GM12872 (cell line): ENCODE results near the gene CYP3A7.

Experiments used
- TF ChIP-seq, protein P1 (sequence below): IDR thresholded peaks from 3 replicates; pipeline ENCODE4 v1.5.1; 2011; ENCODE audit warnings: low read depth, mild to moderate bottlenecking, low read length, moderate library complexity; ENCODE audit not compliant: insufficient read depth

CYP3A7 gene

DNA sequence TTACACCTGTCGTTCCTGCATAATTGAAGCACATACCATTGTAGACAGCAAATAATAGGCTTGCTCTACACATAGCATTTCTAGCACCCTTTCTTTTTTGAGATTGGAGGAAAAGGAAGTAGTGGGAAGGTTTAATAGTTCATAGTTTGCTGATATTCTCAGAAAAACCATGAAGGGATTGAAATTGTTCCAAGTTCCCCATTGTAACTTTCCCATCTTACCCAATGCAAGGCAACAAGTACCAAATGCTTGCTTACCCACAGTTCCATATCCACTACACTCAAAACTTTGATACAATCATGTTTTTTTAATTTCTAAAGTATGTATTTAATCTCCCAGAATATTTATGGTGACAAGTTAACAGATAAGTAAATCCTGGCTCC, 69.0 kb downstream of the CYP3A7 start:
- TF ChIP-seq, protein P1, sequence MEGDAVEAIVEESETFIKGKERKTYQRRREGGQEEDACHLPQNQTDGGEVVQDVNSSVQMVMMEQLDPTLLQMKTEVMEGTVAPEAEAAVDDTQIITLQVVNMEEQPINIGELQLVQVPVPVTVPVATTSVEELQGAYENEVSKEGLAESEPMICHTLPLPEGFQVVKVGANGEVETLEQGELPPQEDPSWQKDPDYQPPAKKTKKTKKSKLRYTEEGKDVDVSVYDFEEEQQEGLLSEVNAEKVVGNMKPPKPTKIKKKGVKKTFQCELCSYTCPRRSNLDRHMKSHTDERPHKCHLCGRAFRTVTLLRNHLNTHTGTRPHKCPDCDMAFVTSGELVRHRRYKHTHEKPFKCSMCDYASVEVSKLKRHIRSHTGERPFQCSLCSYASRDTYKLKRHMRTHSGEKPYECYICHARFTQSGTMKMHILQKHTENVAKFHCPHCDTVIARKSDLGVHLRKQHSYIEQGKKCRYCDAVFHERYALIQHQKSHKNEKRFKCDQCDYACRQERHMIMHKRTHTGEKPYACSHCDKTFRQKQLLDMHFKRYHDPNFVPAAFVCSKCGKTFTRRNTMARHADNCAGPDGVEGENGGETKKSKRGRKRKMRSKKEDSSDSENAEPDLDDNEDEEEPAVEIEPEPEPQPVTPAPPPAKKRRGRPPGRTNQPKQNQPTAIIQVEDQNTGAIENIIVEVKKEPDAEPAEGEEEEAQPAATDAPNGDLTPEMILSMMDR: no peak

DNA sequence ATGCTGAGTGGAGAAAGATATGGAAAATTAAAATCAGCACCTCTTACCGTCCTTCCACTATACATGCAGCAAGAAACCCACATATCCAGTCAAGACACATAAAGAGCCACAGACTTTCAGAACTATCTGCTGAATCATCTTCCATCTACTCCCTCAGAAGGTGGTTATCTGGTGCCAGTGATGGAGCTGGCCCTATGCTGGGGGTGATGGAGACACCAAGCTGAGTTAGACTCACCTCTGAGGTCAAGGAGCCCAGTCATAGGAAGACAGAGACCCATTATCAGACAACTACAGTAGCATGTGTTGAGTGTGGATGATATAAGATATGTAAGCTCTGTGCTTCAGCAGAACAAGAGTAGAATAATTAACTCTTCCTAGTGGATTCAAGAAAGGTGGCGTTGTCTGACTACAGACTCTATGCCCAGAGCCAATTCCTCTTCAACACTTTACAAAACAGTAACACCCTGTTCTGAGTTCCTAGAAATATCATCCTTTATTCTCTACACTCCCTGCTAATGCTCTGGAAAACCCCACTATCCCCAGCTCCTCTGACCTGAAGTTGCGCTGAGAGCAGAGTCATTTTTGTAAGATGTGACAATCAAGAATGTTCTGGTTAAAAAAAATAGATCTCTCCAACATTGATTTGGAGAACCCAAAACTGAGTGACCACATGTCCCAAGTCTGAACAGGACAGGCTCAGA, 69.5 kb downstream of the CYP3A7 start:
- TF ChIP-seq, protein P1: no peak
